SK-N-SH (cell line): ENCODE data around the gene GABRB3. TPM values are rescaled to one million over a fixed set of nuclear protein-coding genes. Genes with fewer than 3 reads are reported as not detected.

ENCODE experiments used
- CTCF ChIA-PET: fragments of 300-600, 350-600 bp; formaldehyde crosslinking; extraction: SDS; loops from one replicate; lab custom pipeline; 2021; lab: Yijun Ruan, JAX
- POLR2A ChIA-PET: fragments of 350-600 bp; sonication (Branson Sonifier 250); formaldehyde crosslinking; extraction: SDS; loops from one replicate; lab custom pipeline; 2020; ENCODE audit warnings: antibody characterized with exemption, inconsistent platforms; lab: Yijun Ruan, JAX
- DNase-seq: peaks from one replicate; pipeline ENCODE4 v3.0.0; 2012
- H2AFZ ChIP-seq: fragments of 200-600 bp; sonication (generic); 2 replicates; pipeline ENCODE4 v1.8.1; 2016; ENCODE audit warnings: antibody characterized with exemption, mild to moderate bottlenecking, low read depth
- H3F3A ChIP-seq: fragments of 200-600 bp; sonication (generic); replicated peaks from 2 replicates; pipeline ENCODE3; 2016; ENCODE audit warnings: antibody characterized with exemption, mild to moderate bottlenecking; ENCODE audit not compliant: insufficient read depth
- H3K27ac ChIP-seq, 2 experiments: fragments of 200-500 bp in 1 of 2; fragments of 200-600 bp in 1 of 2; sonication (Bioruptor generic) in 1 of 2; sonication (generic), shearing (Covaris generic) in 1 of 2; 2 replicates each; pipeline versions ENCODE4 v1.5.1 to v1.6.1; 2014 to 2016; ENCODE audit warnings: low read depth in 2 of 2, inconsistent platforms in 1 of 2, low read length in 1 of 2, mild to moderate bottlenecking in 1 of 2, mixed read lengths in 1 of 2
- H3K27me3 ChIP-seq: fragments of 200-600 bp; sonication (generic), shearing (Covaris generic); 2 replicates; pipeline ENCODE4 v1.6.1; 2016; ENCODE audit warnings: mixed run types; ENCODE audit not compliant: insufficient read depth
- H3K36me3 ChIP-seq, 2 experiments: fragments of 200-500 bp in 1 of 2; fragments of 200-600 bp in 1 of 2; sonication (Bioruptor generic) in 1 of 2; sonication (generic) in 1 of 2; replicated peaks in 1 of 2; 2 replicates each; pipeline versions ENCODE3 to v1.5.1; 2014 to 2016; ENCODE audit warnings: low read length in 1 of 2, mild to moderate bottlenecking in 1 of 2; ENCODE audit not compliant: insufficient read depth in 2 of 2, control insufficient read depth in 1 of 2
- H3K4me1 ChIP-seq, 2 experiments: fragments of 200-500 bp in 1 of 2; fragments of 200-600 bp in 1 of 2; sonication (Bioruptor generic) in 1 of 2; sonication (generic), shearing (Covaris generic) in 1 of 2; 2 replicates each; pipeline versions ENCODE4 v1.5.1 to v1.6.1; 2014 to 2016; ENCODE audit warnings: low read depth in 1 of 2, low read length in 1 of 2, mixed run types in 1 of 2; ENCODE audit not compliant: insufficient read depth in 2 of 2, control insufficient read depth in 1 of 2
- H3K4me2 ChIP-seq: fragments of 200-600 bp; sonication (generic), shearing (Covaris generic); 2 replicates; pipeline ENCODE4 v1.6.1; 2017; ENCODE audit warnings: mixed run types
- H3K4me3 ChIP-seq, 2 experiments: fragments of 200-500 bp in 1 of 2; fragments of 200-600 bp in 1 of 2; sonication (Bioruptor generic) in 1 of 2; sonication (generic), shearing (Covaris generic) in 1 of 2; 2 replicates each; pipeline versions ENCODE4 v1.5.1 to v1.8.1; 2014 to 2016; ENCODE audit warnings: low read depth in 2 of 2, inconsistent platforms in 1 of 2, low read length in 1 of 2, mild to moderate bottlenecking in 1 of 2, mixed read lengths in 1 of 2, moderate library complexity in 1 of 2
- H3K79me2 ChIP-seq: fragments of 200-600 bp; sonication (generic); 2 replicates; pipeline ENCODE4 v1.8.1; 2017; ENCODE audit warnings: mild to moderate bottlenecking; ENCODE audit not compliant: insufficient read depth
- H3K9ac ChIP-seq: fragments of 200-600 bp; sonication (generic); 2 replicates; pipeline ENCODE4 v1.6.1; 2017; ENCODE audit warnings: mixed run types
- H3K9me2 ChIP-seq: fragments of 200-600 bp; sonication (generic); 2 replicates; pipeline ENCODE4 v1.6.1; 2017; ENCODE audit warnings: mixed run types
- H3K9me3 ChIP-seq: fragments of 200-600 bp; sonication (generic); 2 replicates; pipeline ENCODE4 v1.6.1; 2017; ENCODE audit warnings: mixed run types, mild to moderate bottlenecking, moderate library complexity
- H4K20me1 ChIP-seq: fragments of 200-600 bp; sonication (generic); 2 replicates; pipeline ENCODE4 v1.6.1; 2017; ENCODE audit warnings: mild to moderate bottlenecking, mixed run types; ENCODE audit not compliant: insufficient read depth
- ELF1 ChIP-seq: IDR thresholded peaks from 2 replicates; pipeline ENCODE4 v1.4.0; 2012
- EP300 ChIP-seq, 2 experiments: IDR thresholded peaks; 2 replicates each; pipeline versions ENCODE4 v1.4.0 to v1.6.1; 2012; ENCODE audit warnings: borderline replicate concordance in 1 of 2, low read depth in 1 of 2, low read length in 1 of 2
- FOXJ3 ChIP-seq: sonication (generic); formaldehyde crosslinking; IDR thresholded peaks from 2 replicates; pipeline ENCODE4 v1.5.1; 2020; ENCODE audit warnings: mild to moderate bottlenecking, missing genetic modification reagents
- FOXM1 ChIP-seq: IDR thresholded peaks from 2 replicates; pipeline ENCODE4 v1.4.0; 2012; ENCODE audit warnings: low read depth, mild to moderate bottlenecking
- GATA2 ChIP-seq: sonication (generic); formaldehyde crosslinking; IDR thresholded peaks from 2 replicates; pipeline ENCODE4 v1.5.0; 2020; ENCODE audit warnings: mild to moderate bottlenecking, missing genetic modification reagents
- JUND ChIP-seq: IDR thresholded peaks from 2 replicates; pipeline ENCODE4 v1.4.0; 2012
- MAX ChIP-seq: IDR thresholded peaks from 2 replicates; pipeline ENCODE4 v1.4.0; 2012; ENCODE audit warnings: low read depth
- MEF2A ChIP-seq: IDR thresholded peaks from 2 replicates; pipeline ENCODE4 v1.4.0; 2012; ENCODE audit warnings: low read depth, borderline replicate concordance
- POLR2AphosphoS5 ChIP-seq: IDR thresholded peaks from 2 replicates; pipeline ENCODE4 v1.6.1; 2012; ENCODE audit warnings: low read depth, low read length
- RAD21 ChIP-seq: IDR thresholded peaks from 2 replicates; pipeline ENCODE4 v1.6.1; 2012; ENCODE audit warnings: mild to moderate bottlenecking, low read length
- RFX5 ChIP-seq: IDR thresholded peaks from 2 replicates; pipeline ENCODE4 v1.6.1; 2012; ENCODE audit warnings: mild to moderate bottlenecking, improper control_type of control experiment, low read length
- RXRA ChIP-seq: IDR thresholded peaks from 2 replicates; pipeline ENCODE4 v1.4.0; 2012; ENCODE audit warnings: low read depth, mild to moderate bottlenecking, borderline replicate concordance
- SIN3A ChIP-seq: IDR thresholded peaks from 2 replicates; pipeline ENCODE4 v1.6.1; 2012; ENCODE audit warnings: low read depth, mild to moderate bottlenecking, low read length, moderate library complexity, borderline replicate concordance
- TCF12 ChIP-seq: IDR thresholded peaks from 2 replicates; pipeline ENCODE4 v1.4.0; 2012
- USF1 ChIP-seq: IDR thresholded peaks from 2 replicates; pipeline ENCODE4 v1.4.0; 2012; ENCODE audit warnings: low read depth, borderline replicate concordance
- YY1 ChIP-seq: IDR thresholded peaks from 2 replicates; pipeline ENCODE4 v1.4.0; 2012; ENCODE audit warnings: low read depth, mild to moderate bottlenecking
- WGBS: methylation state at CpG from one replicate; pipeline ENCODE4 v1.1.6; 2017; ENCODE audit warnings: low lambda C conversion rate; 5-methylcytosine and 5-hydroxymethylcytosine counted together
- polyA plus RNA-seq, 3 experiments: library from polyadenylated mRNA; depleted of rRNA; stranded (reverse); fragments of >200 nt; gene quantifications; 2 replicates each; pipeline ENCODE4 v1.2.3, GENCODE V29; 2012

GABRB3 gene
- polyA plus RNA-seq, 1 of the 3 experiments (the other 2 are of a cell fraction), result 0.10 TPM

- WGBS, result 53% methylated on average over 14 of the region's 14 CpGs
- H3K9ac ChIP-seq, result no peak overlapping the region
These were observed 105.5 kb downstream of the GABRB3 start for GRCh38 chr15:26667222-26667988.

GRCh38 chr15:26665957-26666791 is 106.7 kb downstream of the GABRB3 start:
- H3K4me2 ChIP-seq, result no peak overlapping the region
- CTCF ChIA-PET, result no interaction called here

More at GRCh38 chr15:26667222-26667988, 105.5 kb downstream of the GABRB3 start:
- Histone ChIP-seq H3K27me3 (no peaks in the 10 kb centered on the region), H3K4me1 (peaks cover 0 to 7% of the 10 kb centered on the region in 2 experiments; a peak in 2 of 4 replicates), H3K9me2 (no peaks in the 10 kb centered on the region), H3F3A (no peaks in the 10 kb centered on the region), H4K20me1 (no peaks in the 10 kb centered on the region), H3K36me3 (no peaks in the 10 kb centered on the region), H3K9me3 (no peaks in the 10 kb centered on the region), H3K27ac (no peak overlapping the region), H3K79me2 (no peaks in the 10 kb centered on the region), H3K4me3 (no peak overlapping the region), H3K4me2 (no peak overlapping the region), H2AFZ (no peak overlapping the region)
- DNase-seq, result no peak
- POLR2A ChIA-PET, result no interaction called here
- CTCF ChIA-PET, result interaction anchor here (1.6 kb wide), 1 partner anchor 52 kb away, joined by 4 read pairs; no protein-coding TSS in a partner anchor
- no peak for TF ChIP-seq TCF12
- TF ChIP-seq RXRA, result no peak
- TF ChIP-seq USF1, result no peak
- TF ChIP-seq MEF2A, result no peak
- TF ChIP-seq SIN3A, result no peak
- no peak for TF ChIP-seq GATA2 (CRISPR knock-in tag)
- TF ChIP-seq EP300 (IDR thresholded peaks at IDR 0.05; ENCODE audit: borderline replicate concordance in 1 of 2, low read depth in 1 of 2, low read length in 1 of 2), result no peak
- TF ChIP-seq YY1, result no peak
- no peak for TF ChIP-seq MAX
- no peak for TF ChIP-seq FOXM1
- TF ChIP-seq POLR2AphosphoS5, result no peak
- no peak for TF ChIP-seq RFX5
- TF ChIP-seq FOXJ3, result no peak
- no peak for TF ChIP-seq JUND

More at GRCh38 chr15:26665957-26666791, 106.7 kb downstream of the GABRB3 start:
- Histone ChIP-seq H3K79me2 (no peaks in the 10 kb centered on the region), H3K4me3 (no peak overlapping the region), H4K20me1 (no peaks in the 10 kb centered on the region), H3K9me3 (no peaks in the 10 kb centered on the region), H2AFZ (no peak overlapping the region), H3K27ac (no peak overlapping the region), H3K9ac (no peak overlapping the region), H3F3A (no peaks in the 10 kb centered on the region), H3K36me3 (no peaks in the 10 kb centered on the region), H3K4me1 (peaks cover 0 to 17% of the 10 kb centered on the region in 2 experiments; a peak in 2 of 4 replicates), H3K9me2 (no peaks in the 10 kb centered on the region), H3K27me3 (no peaks in the 10 kb centered on the region)
- TF ChIP-seq RAD21, result peak; percentile 3; the same call in 1 of the 2 replicates
- no peak for TF ChIP-seq JUND
- TF ChIP-seq ELF1, result no peak
- WGBS, result 36% methylated on average over 10 of the region's 11 CpGs
- POLR2A ChIA-PET, result no interaction called here
- DNase-seq, result no peak
